Subcutaneous adipose tissue (tissue), 4 donors: ENCODE data around the gene MFRP. TPM values are rescaled to one million over a fixed set of nuclear protein-coding genes. Genes with fewer than 3 reads are reported as not detected.

ENCODE experiments used
- total RNA-seq, 4 donors: library from RNA; depleted of rRNA; stranded (reverse); fragments of >200 nt; gene quantifications; one replicate each; pipeline ENCODE4 v1.1.0, GENCODE V29; 2016
- TF ChIP-seq, protein P1 (sequence below): fragments of 450-650 bp; IDR thresholded peaks from one replicate; pipeline ENCODE4 v1.5.1; 2016; ENCODE audit warnings: low read depth, mild to moderate bottlenecking, control low read depth, antibody characterized with exemption, moderate library complexity

The MFRP gene
- total RNA-seq, 4 donors from 2014 or later, result not detected

- TF ChIP-seq, protein P1, sequence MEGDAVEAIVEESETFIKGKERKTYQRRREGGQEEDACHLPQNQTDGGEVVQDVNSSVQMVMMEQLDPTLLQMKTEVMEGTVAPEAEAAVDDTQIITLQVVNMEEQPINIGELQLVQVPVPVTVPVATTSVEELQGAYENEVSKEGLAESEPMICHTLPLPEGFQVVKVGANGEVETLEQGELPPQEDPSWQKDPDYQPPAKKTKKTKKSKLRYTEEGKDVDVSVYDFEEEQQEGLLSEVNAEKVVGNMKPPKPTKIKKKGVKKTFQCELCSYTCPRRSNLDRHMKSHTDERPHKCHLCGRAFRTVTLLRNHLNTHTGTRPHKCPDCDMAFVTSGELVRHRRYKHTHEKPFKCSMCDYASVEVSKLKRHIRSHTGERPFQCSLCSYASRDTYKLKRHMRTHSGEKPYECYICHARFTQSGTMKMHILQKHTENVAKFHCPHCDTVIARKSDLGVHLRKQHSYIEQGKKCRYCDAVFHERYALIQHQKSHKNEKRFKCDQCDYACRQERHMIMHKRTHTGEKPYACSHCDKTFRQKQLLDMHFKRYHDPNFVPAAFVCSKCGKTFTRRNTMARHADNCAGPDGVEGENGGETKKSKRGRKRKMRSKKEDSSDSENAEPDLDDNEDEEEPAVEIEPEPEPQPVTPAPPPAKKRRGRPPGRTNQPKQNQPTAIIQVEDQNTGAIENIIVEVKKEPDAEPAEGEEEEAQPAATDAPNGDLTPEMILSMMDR, result no peak
Measured at GRCh38 chr11:119319700-119320239, 26.7 kb downstream of the MFRP start.

DNA sequence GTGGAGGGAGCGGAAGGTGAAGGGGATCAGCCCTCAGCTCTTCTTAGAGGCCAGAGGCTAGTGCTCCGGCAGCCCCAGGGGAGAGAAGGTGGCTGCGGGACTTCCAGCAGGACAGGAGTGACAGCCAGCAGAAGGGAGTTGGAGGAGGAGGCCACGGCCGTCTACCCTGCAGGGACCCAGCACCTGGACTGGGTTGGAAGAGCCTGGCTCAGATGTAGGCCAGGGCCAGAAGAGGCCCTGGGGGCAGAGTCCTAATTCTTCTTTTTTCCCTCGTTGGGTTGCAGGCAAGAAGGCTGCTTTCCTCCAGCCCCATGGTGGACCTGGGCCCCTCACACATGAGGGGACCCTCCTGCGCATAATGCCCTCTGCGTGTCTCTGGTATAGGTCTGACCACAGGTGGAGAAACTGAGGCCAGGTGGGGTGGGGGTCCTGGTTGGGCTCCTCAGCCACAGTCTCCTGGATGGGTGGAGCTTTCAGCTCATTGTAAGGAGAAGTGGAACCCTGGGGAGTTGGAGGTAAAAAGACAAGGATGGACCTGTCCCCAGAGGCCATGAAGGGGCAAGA is 27.3 kb downstream of the MFRP start:
- TF ChIP-seq, protein P1, result no peak

- TF ChIP-seq, protein P1, result no peak
Measured at GRCh38 chr11:119318240-119319135, 28.0 kb downstream of the MFRP start.

GRCh38 chr11:119317592-119318239 is 28.8 kb downstream of the MFRP start:
- TF ChIP-seq, protein P1, result no peak

GRCh38 chr11:119316729-119317591 is 29.5 kb downstream of the MFRP start, which contains the start of gene MCAM:
TSS of gene MCAM (minus strand) at chr11:119317130. CDS start at chr11:119317101, 29 bp downstream.
- TF ChIP-seq, protein P1, result no peak

GRCh38 chr11:119316016-119316728 is 30.3 kb downstream of the MFRP start:
- TF ChIP-seq, protein P1, result no peak
